Measurements from ENCODE around the gene WWOX.

The WWOX gene

GRCh38 chr16:79137426-79137939, 1038.0 kb downstream of the WWOX start:
- no peak for DNase-seq

GRCh38 chr16:79139799-79140198, 1040.3 kb downstream of the WWOX start:
- no peak for DNase-seq

- no peak for DNase-seq
These were observed 1043.6 kb downstream of the WWOX start for GRCh38 chr16:79143026-79143425.

GRCh38 chr16:79150151-79150550, 1050.7 kb downstream of the WWOX start:
- no peak for DNase-seq

GRCh38 chr16:79150632-79151310, 1051.3 kb downstream of the WWOX start:
- DNase-seq, result no peak

GRCh38 chr16:79154086-79154485, 1054.6 kb downstream of the WWOX start:
- DNase-seq, result no peak

- no peak for DNase-seq
These were observed 1056.0 kb downstream of the WWOX start for GRCh38 chr16:79155471-79155870.

GRCh38 chr16:79155904-79156303, 1056.5 kb downstream of the WWOX start:
- no peak for DNase-seq

- DNase-seq, result no peak
These were observed 1057.3 kb downstream of the WWOX start for GRCh38 chr16:79156761-79157160.

- DNase-seq, result no peak
These were observed 1058.9 kb downstream of the WWOX start for GRCh38 chr16:79158337-79158736.

- DNase-seq, result no peak
These were observed 1060.0 kb downstream of the WWOX start for GRCh38 chr16:79159261-79160049.

GRCh38 chr16:79162977-79163376, 1063.5 kb downstream of the WWOX start:
- DNase-seq, result no peak

- DNase-seq, result peak; percentile 15
These were observed 1064.4 kb downstream of the WWOX start for GRCh38 chr16:79163691-79164387.

- no peak for DNase-seq
These were observed 1065.0 kb downstream of the WWOX start for GRCh38 chr16:79164388-79164995.

GRCh38 chr16:79165079-79165478, 1065.6 kb downstream of the WWOX start:
- DNase-seq, result no peak

GRCh38 chr16:79165506-79165905, 1066.1 kb downstream of the WWOX start:
- no peak for DNase-seq

GRCh38 chr16:79167893-79168292, 1068.4 kb downstream of the WWOX start:
- no peak for DNase-seq

GRCh38 chr16:79168321-79168720, 1068.9 kb downstream of the WWOX start:
- DNase-seq, result no peak

GRCh38 chr16:79169239-79169638, 1069.8 kb downstream of the WWOX start:
- DNase-seq, result no peak

GRCh38 chr16:79170555-79171246, 1071.2 kb downstream of the WWOX start:
- DNase-seq, result no peak

- no peak for DNase-seq
These were observed 1072.0 kb downstream of the WWOX start for GRCh38 chr16:79171504-79171903.

- DNase-seq, result no peak
These were observed 1072.7 kb downstream of the WWOX start for GRCh38 chr16:79171931-79172705.
